ENCODE measurements around the gene WDFY3.

Gene WDFY3

GRCh38 chr4:84786478-84786877, 180.0 kb downstream of the WDFY3 start:
- no peak for DNase-seq

- no peak for DNase-seq
Measured at GRCh38 chr4:84782517-84782916, 184.0 kb downstream of the WDFY3 start.

GRCh38 chr4:84780719-84781118, 185.8 kb downstream of the WDFY3 start:
- no peak for DNase-seq

- DNase-seq: no peak
Measured at GRCh38 chr4:84778041-84778440, 188.4 kb downstream of the WDFY3 start.

- no peak for DNase-seq
Measured at GRCh38 chr4:84767168-84767567, 199.3 kb downstream of the WDFY3 start.

- no peak for DNase-seq
Measured at GRCh38 chr4:84753321-84753972, 213.0 kb downstream of the WDFY3 start.

GRCh38 chr4:84751707-84752106, 214.8 kb downstream of the WDFY3 start:
- no peak for DNase-seq

- DNase-seq: no peak
Measured at GRCh38 chr4:84750960-84751283, 215.6 kb downstream of the WDFY3 start.

- DNase-seq: peak; percentile 41
Measured at GRCh38 chr4:84750260-84750959, 216.1 kb downstream of the WDFY3 start.

- DNase-seq: no peak
Measured at GRCh38 chr4:84740057-84740456, 226.4 kb downstream of the WDFY3 start.

GRCh38 chr4:84738622-84739021, 227.9 kb downstream of the WDFY3 start:
- no peak for DNase-seq

- no peak for DNase-seq
Measured at GRCh38 chr4:84737656-84738055, 228.8 kb downstream of the WDFY3 start.

- DNase-seq: no peak
Measured at GRCh38 chr4:84734037-84734436, 232.5 kb downstream of the WDFY3 start.

GRCh38 chr4:84733343-84734033, 233.0 kb downstream of the WDFY3 start:
- peak; percentile 92 for DNase-seq

- no peak for DNase-seq
Measured at GRCh38 chr4:84730375-84730774, 236.1 kb downstream of the WDFY3 start.

- DNase-seq: no peak
Measured at GRCh38 chr4:84727491-84727890, 239.0 kb downstream of the WDFY3 start.

- no peak for DNase-seq
Measured at GRCh38 chr4:84726356-84726755, 240.1 kb downstream of the WDFY3 start.

GRCh38 chr4:84722720-84723119, 243.8 kb downstream of the WDFY3 start:
- DNase-seq: peak; percentile 83

GRCh38 chr4:84719115-84719514, 247.4 kb downstream of the WDFY3 start:
- DNase-seq: no peak

- DNase-seq: no peak
Measured at GRCh38 chr4:84718699-84719098, 247.8 kb downstream of the WDFY3 start.

GRCh38 chr4:84710548-84710947, 255.9 kb downstream of the WDFY3 start:
- DNase-seq: no peak

- DNase-seq: peak; percentile 69
Measured at GRCh38 chr4:84708406-84709135, 257.9 kb downstream of the WDFY3 start.

- no peak for DNase-seq
Measured at GRCh38 chr4:84706286-84706685, 260.2 kb downstream of the WDFY3 start.

Measured in DMS79 (cell line).